Measurements from ENCODE around the gene ZNF785. TPM values are rescaled to one million over a fixed set of nuclear protein-coding genes. Genes with fewer than 3 reads are reported as not detected.

The ZNF785 gene
- total RNA-seq, 120 experiments from 2014 or later = 16.4 to 51.1 (median 30.1) TPM

Other genes starting within 250 kb of the ZNF785 start
- gene CD2BP2, start 230.4 kb downstream of the ZNF785 start, total RNA-seq = 10 to 100 TPM; 45.0 to 76.5 (median 59.2) TPM
- gene TBC1D10B, start 215.2 kb downstream of the ZNF785 start, total RNA-seq = 10 to 100 TPM; 50.3 to 87.6 (median 67.1) TPM
- gene MYL11, start 210.9 kb downstream of the ZNF785 start, total RNA-seq = 1 to 10 TPM in 12 of 120 experiments, under 1 TPM in 1, not detected in 107; 0.95 to 3.8 (median 2.0) TPM
- gene SEPTIN1, start 203.1 kb downstream of the ZNF785 start, total RNA-seq = 1 to 10 TPM; 1.6 to 8.3 (median 4.0) TPM
- 10 to 100 TPM; 10.1 to 24.9 (median 16.6) TPM for gene ZNF48, start 190.3 kb downstream of the ZNF785 start, total RNA-seq
- 10 to 100 TPM; 15.2 to 48.7 (median 27.1) TPM for gene ZNF771, start 178.1 kb downstream of the ZNF785 start, total RNA-seq
- gene DCTPP1, start 155.7 kb downstream of the ZNF785 start, total RNA-seq = 10 to 100 TPM; 10.5 to 35.8 (median 21.2) TPM
- gene SEPHS2, start 139.8 kb downstream of the ZNF785 start, total RNA-seq = 10 to 100 TPM; 16.0 to 51.0 (median 28.6) TPM
- 10 to 100 TPM in 4 of 120 experiments, 1 to 10 TPM in 115, under 1 TPM in 1; 0.68 to 12.1 (median 4.2) TPM for gene ITGAL, start 113.0 kb downstream of the ZNF785 start, total RNA-seq
- 10 to 100 TPM; 22.6 to 71.7 (median 28.8) TPM for gene ZNF768, start 59.1 kb downstream of the ZNF785 start, total RNA-seq
- gene ZNF747, start 50.8 kb downstream of the ZNF785 start, total RNA-seq = 10 to 100 TPM in 115 of 120 experiments, 1 to 10 TPM in 5; 9.2 to 17.9 (median 12.6) TPM
- gene ZNF764, start 27.3 kb downstream of the ZNF785 start, total RNA-seq = 10 to 100 TPM in 102 of 120 experiments, 1 to 10 TPM in 18; 8.2 to 19.0 (median 11.5) TPM
- 10 to 100 TPM in 118 of 120 experiments, 1 to 10 TPM in 2; 9.8 to 27.9 (median 15.6) TPM for gene ZNF688, start 14.0 kb downstream of the ZNF785 start, total RNA-seq
- 10 to 100 TPM in 30 of 120 experiments, 1 to 10 TPM in 90; 5.9 to 15.6 (median 8.8) TPM for gene ZNF689, start 24.7 kb upstream of the ZNF785 start, total RNA-seq
- 10 to 100 TPM; 23.4 to 64.9 (median 40.0) TPM for gene PRR14, start 65.3 kb upstream of the ZNF785 start, total RNA-seq
- 10 to 100 TPM; 39.8 to 86.3 (median 56.3) TPM for gene FBRS, start 72.7 kb upstream of the ZNF785 start, total RNA-seq
- gene SRCAP, start 113.5 kb upstream of the ZNF785 start, total RNA-seq = 10 to 100 TPM; 46.5 to 90.4 (median 65.6) TPM
- gene PHKG2, start 162.7 kb upstream of the ZNF785 start, total RNA-seq = 10 to 100 TPM; 25.1 to 55.2 (median 38.8) TPM
- gene CFAP119, start 176.4 kb upstream of the ZNF785 start, total RNA-seq = 10 to 100 TPM in 93 of 120 experiments, 1 to 10 TPM in 27; 3.6 to 27.3 (median 12.7) TPM
- gene RNF40, start 176.6 kb upstream of the ZNF785 start, total RNA-seq = 100 to 1,000 TPM in 39 of 120 experiments, 10 to 100 TPM in 81; 72.0 to 128 (median 95.4) TPM
- gene ZNF629, start 201.5 kb upstream of the ZNF785 start, total RNA-seq = 10 to 100 TPM; 11.5 to 20.4 (median 15.6) TPM